Measurements from ENCODE around the gene TPK1. TPM values are rescaled to one million over a fixed set of nuclear protein-coding genes. Genes with fewer than 3 reads are reported as not detected.

The TPK1 gene
- polyA plus RNA-seq, 1 experiment = 0.38 TPM

GRCh38 chr7:144854839-144855424 is 19.1 kb upstream of the TPK1 start:
- H3K27me3 ChIP-seq (ENCODE audit: control insufficient read depth, insufficient read depth, low read length) = no peaks in the 10 kb centered on the region
- CTCF ChIA-PET = no interaction called here
- no peak for DNase-seq (ENCODE audit: low read depth, low spot score)
- H3K4me3 ChIP-seq (ENCODE audit: low read depth, low read length) = no peak overlapping the region
- no peaks in the 10 kb centered on the region for H3K9me3 ChIP-seq (ENCODE audit: control insufficient read depth, insufficient read depth, low read length)
- peak; percentile 52 for TF ChIP-seq CTCF (IDR thresholded peaks at IDR 0.05; ENCODE audit: low read depth, low read length)
- no peak overlapping the region for H3K27ac ChIP-seq (ENCODE audit: low read depth, low read length)
- POLR2A ChIA-PET = no interaction called here

- TF ChIP-seq CTCF (IDR thresholded peaks at IDR 0.05; ENCODE audit: low read depth, low read length) = no peak
- Histone ChIP-seq H3K9me3 (ENCODE audit: control insufficient read depth, insufficient read depth, low read length) (no peaks in the 10 kb centered on the region), H3K4me3 (ENCODE audit: low read depth, low read length) (no peak overlapping the region), H3K27me3 (ENCODE audit: control insufficient read depth, insufficient read depth, low read length) (no peaks in the 10 kb centered on the region), H3K27ac (ENCODE audit: low read depth, low read length) (no peak overlapping the region)
- ChIA-PET CTCF (no interaction called here), POLR2A (no interaction called here)
- DNase-seq (ENCODE audit: low read depth, low spot score) = no peak
Observed at GRCh38 chr7:144853542-144853941, 17.7 kb upstream of the TPK1 start.

- TF ChIP-seq CTCF (IDR thresholded peaks at IDR 0.05; ENCODE audit: low read depth, low read length) = no peak
- H3K27me3 ChIP-seq (ENCODE audit: control insufficient read depth, insufficient read depth, low read length) = no peaks in the 10 kb centered on the region
- ChIA-PET POLR2A (no interaction called here), CTCF (no interaction called here)
- H3K27ac ChIP-seq (ENCODE audit: low read depth, low read length) = no peak overlapping the region
- no peak for DNase-seq (ENCODE audit: low read depth, low spot score)
- no peak overlapping the region for H3K4me3 ChIP-seq (ENCODE audit: low read depth, low read length)
- no peaks in the 10 kb centered on the region for H3K9me3 ChIP-seq (ENCODE audit: control insufficient read depth, insufficient read depth, low read length)
Observed at GRCh38 chr7:144848078-144848477, 12.2 kb upstream of the TPK1 start.

GRCh38 chr7:144842377-144842851 is 6.6 kb upstream of the TPK1 start:
- no peak for TF ChIP-seq CTCF (IDR thresholded peaks at IDR 0.05; ENCODE audit: low read depth, low read length)
- no peak overlapping the region for H3K27ac ChIP-seq (ENCODE audit: low read depth, low read length)
- DNase-seq (ENCODE audit: low read depth, low spot score) = no peak
- ChIA-PET POLR2A (no interaction called here), CTCF (no interaction called here)
- H3K4me3 ChIP-seq (ENCODE audit: low read depth, low read length) = no peak overlapping the region
- peaks cover 4% of the 10 kb centered on the region; the same call in 1 of the 2 replicates for H3K9me3 ChIP-seq (ENCODE audit: control insufficient read depth, insufficient read depth, low read length)
- H3K27me3 ChIP-seq (ENCODE audit: control insufficient read depth, insufficient read depth, low read length) = no peaks in the 10 kb centered on the region

- no peak for DNase-seq (ENCODE audit: low read depth, low spot score)
- Histone ChIP-seq H3K4me3 (ENCODE audit: low read depth, low read length) (no peak overlapping the region), H3K27me3 (ENCODE audit: control insufficient read depth, insufficient read depth, low read length) (no peaks in the 10 kb centered on the region), H3K9me3 (ENCODE audit: control insufficient read depth, insufficient read depth, low read length) (peaks cover 4% of the 10 kb centered on the region; the same call in 1 of the 2 replicates), H3K27ac (ENCODE audit: low read depth, low read length) (no peak overlapping the region)
- TF ChIP-seq CTCF (IDR thresholded peaks at IDR 0.05; ENCODE audit: low read depth, low read length) = no peak
- ChIA-PET CTCF (no interaction called here), POLR2A (no interaction called here)
Observed at GRCh38 chr7:144836545-144836842, 641 bp upstream of the TPK1 start.
